ENCODE results near the gene FOXL1. TPM values are rescaled to one million over a fixed set of nuclear protein-coding genes. Genes with fewer than 3 reads are reported as not detected.

FOXL1 gene
- total and polyA plus RNA-seq, 8 donors: 0.99 to 6.8 (median 5.3) TPM

DNA sequence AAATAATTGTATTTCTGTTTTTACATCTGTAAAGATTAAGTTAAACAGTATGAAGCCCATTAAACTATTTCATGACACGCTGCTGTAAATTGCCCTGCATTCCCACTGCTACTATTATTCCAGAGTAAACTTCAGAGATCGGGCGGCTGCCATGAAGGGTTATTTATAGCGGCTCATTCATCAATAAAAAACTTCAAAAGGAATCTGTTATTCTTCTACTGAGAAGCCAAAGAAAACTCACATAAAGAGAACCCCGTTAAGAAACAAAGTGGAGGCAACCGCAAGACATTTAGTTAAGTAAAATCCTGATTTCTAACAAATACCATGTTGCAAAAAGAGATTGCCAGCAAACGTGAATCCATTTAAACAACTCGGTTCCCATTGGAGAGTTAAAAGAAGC, 16.4 kb downstream of the FOXL1 start:
- DNase-seq: no peak
- no peak for TF ChIP-seq CTCF (IDR thresholded peaks at IDR 0.05)
- peaks cover 13 to 91% of the 10 kb centered on the region in 2 donors for H3K27me3 ChIP-seq
- H3K9me3 ChIP-seq: no peaks in the 10 kb centered on the region
- no peaks in the 10 kb centered on the region for H3K36me3 ChIP-seq
- no peak overlapping the region for H3K27ac ChIP-seq
- no peak overlapping the region for H3K4me3 ChIP-seq
- ATAC-seq: no peak
- no peaks in the 10 kb centered on the region for H3K4me1 ChIP-seq
- intact Hi-C loops (cut with DNase I): no loop called here

- no peaks in the 10 kb centered on the region for H3K4me1 ChIP-seq
- intact Hi-C loops (cut with DNase I): no loop called here
- H3K27me3 ChIP-seq: peaks cover 13 to 84% of the 10 kb centered on the region in 2 donors
Measured at GRCh38 chr16:86595983-86596605, 17.7 kb downstream of the FOXL1 start.

DNA sequence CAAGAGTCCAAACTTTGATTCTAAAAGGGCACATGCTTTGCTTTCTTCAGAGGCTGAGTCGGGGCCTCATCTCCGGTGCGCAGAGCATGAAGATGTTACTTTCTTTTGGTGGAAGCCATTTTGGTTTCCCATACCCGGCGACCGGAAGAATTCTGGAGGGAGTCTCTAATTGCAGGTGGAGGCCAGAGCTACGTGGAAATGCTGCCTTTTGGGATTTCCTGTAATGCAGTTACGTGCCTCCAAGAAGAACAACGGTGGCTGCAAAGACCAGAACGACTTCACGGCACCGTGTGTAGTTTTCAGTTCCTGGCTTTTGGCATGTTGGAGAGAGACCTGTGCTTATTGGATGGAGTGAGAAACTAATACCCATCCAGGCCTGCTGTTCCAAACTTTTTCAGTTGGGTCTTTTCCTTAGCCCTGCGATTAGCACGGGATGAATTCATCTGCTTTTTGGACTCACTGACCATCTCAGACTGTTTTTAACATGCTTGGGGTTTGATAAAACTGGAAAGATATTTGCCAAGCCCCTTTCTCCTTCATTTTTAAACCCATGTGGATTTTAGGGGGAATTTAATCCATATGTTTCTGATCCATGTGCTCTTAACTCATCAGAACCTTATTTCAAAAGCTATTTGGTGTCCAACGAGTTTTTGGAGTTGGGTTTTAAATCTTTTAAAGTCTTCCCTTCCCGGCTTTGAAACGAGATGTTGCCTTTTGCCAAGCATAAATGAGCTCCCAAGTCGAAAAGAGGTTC, 19.0 kb downstream of the FOXL1 start:
- no peak overlapping the region for H3K27ac ChIP-seq
- no peak for ATAC-seq
- no peaks in the 10 kb centered on the region for H3K9me3 ChIP-seq

More at GRCh38 chr16:86595983-86596605, 17.7 kb downstream of the FOXL1 start:
- Histone ChIP-seq H3K9me3 (no peaks in the 10 kb centered on the region), H3K36me3 (no peaks in the 10 kb centered on the region), H3K27ac (no peak overlapping the region), H3K4me3 (no peak overlapping the region)
- ATAC-seq (no peak), DNase-seq (no peak)
- TF ChIP-seq CTCF (IDR thresholded peaks at IDR 0.05): no peak

GRCh38 chr16:86597880-86598606, 19.7 kb downstream of the FOXL1 start:
- no peak overlapping the region for H3K27ac ChIP-seq
- ATAC-seq (no peak), DNase-seq (no peak)
- H3K9me3 ChIP-seq: no peaks in the 10 kb centered on the region
- no peak for TF ChIP-seq CTCF (IDR thresholded peaks at IDR 0.05)
- no peak overlapping the region for H3K4me3 ChIP-seq
- intact Hi-C loops (cut with DNase I): no loop called here
- H3K4me1 ChIP-seq: no peaks in the 10 kb centered on the region
- H3K36me3 ChIP-seq: no peaks in the 10 kb centered on the region
- H3K27me3 ChIP-seq: peaks cover 9 to 78% of the 10 kb centered on the region in 2 donors

More for the DNA sequence above, 19.0 kb downstream of the FOXL1 start:
- Histone ChIP-seq H3K27me3 (peaks cover 13 to 79% of the 10 kb centered on the region in 2 donors), H3K4me3 (no peak overlapping the region), H3K36me3 (no peaks in the 10 kb centered on the region), H3K4me1 (no peaks in the 10 kb centered on the region)
- no peak for DNase-seq
- intact Hi-C loops (cut with DNase I): no loop called here
- TF ChIP-seq CTCF (IDR thresholded peaks at IDR 0.05): no peak

Measured in left lung (tissue), 10 donors.